Neural progenitor cell (in vitro differentiated cells): Measurements from ENCODE around the gene RAB17. TPM values are rescaled to one million over a fixed set of nuclear protein-coding genes. Genes with fewer than 3 reads are reported as not detected.

Source experiments
- DNase-seq: peaks from one replicate; pipeline ENCODE4 v3.0.0-alpha.2; 2016; ENCODE audit warnings: low spot score
- H2AFZ ChIP-seq: fragments of 200-600 bp; sonication (generic); replicated peaks from 2 replicates; pipeline ENCODE4 v1.6.1; 2016; ENCODE audit warnings: antibody characterized with exemption
- H3F3A ChIP-seq: fragments of 200-600 bp; sonication (generic); 2 replicates; pipeline ENCODE4 v1.6.1; 2016; ENCODE audit warnings: antibody characterized with exemption, low read depth
- H3K27ac ChIP-seq: fragments of 200-600 bp; sonication (generic); 2 replicates; pipeline ENCODE4 v1.5.1; 2016; ENCODE audit warnings: mild to moderate bottlenecking
- H3K27me3 ChIP-seq: fragments of 200-600 bp; sonication (generic); 2 replicates; pipeline ENCODE4 v1.6.1; 2016; ENCODE audit warnings: mild to moderate bottlenecking, moderate library complexity
- H3K36me3 ChIP-seq: fragments of 200-600 bp; sonication (generic); 2 replicates; pipeline ENCODE4 v1.5.1; 2016
- H3K4me1 ChIP-seq: fragments of 200-600 bp; sonication (generic); 2 replicates; pipeline ENCODE4 v1.6.1; 2016; ENCODE audit warnings: mixed run types
- H3K4me2 ChIP-seq: fragments of 200-600 bp; sonication (generic); 2 replicates; pipeline ENCODE4 v1.6.1; 2016
- H3K4me3 ChIP-seq: fragments of 200-600 bp; sonication (generic); 2 replicates; pipeline ENCODE4 v1.5.1; 2016
- H3K79me2 ChIP-seq: fragments of 200-600 bp; sonication (generic); 2 replicates; pipeline ENCODE4 v1.6.1; 2016; ENCODE audit warnings: low read depth
- H3K9ac ChIP-seq: fragments of 200-600 bp; sonication (generic); 2 replicates; pipeline ENCODE4 v1.6.1; 2016
- H3K9me3 ChIP-seq: fragments of 200-600 bp; sonication (generic); 2 replicates; pipeline ENCODE4 v1.5.1; 2016; ENCODE audit warnings: low read depth
- H4K20me1 ChIP-seq: fragments of 200-600 bp; sonication (generic); 2 replicates; pipeline ENCODE4 v1.6.1; 2016; ENCODE audit warnings: low read depth
- H3K27ac Mint-ChIP-seq: 3 replicates; pipeline ENCODE4 v1.8.0; 2021; ENCODE audit warnings: mixed read lengths
- H3K27me3 Mint-ChIP-seq: 2 replicates; pipeline ENCODE4 v1.8.0; 2022; ENCODE audit warnings: low read depth, mild to moderate bottlenecking, inconsistent platforms, moderate library complexity, mixed read lengths; ENCODE audit not compliant: insufficient read depth
- H3K36me3 Mint-ChIP-seq: 3 replicates; pipeline ENCODE4 v1.8.0; 2021; ENCODE audit warnings: mixed read lengths
- H3K4me1 Mint-ChIP-seq: 3 replicates; pipeline ENCODE4 v1.8.0; 2021; ENCODE audit warnings: mixed read lengths
- H3K4me3 Mint-ChIP-seq: 3 replicates; pipeline ENCODE4 v1.8.0; 2021; ENCODE audit warnings: mild to moderate bottlenecking, moderate library complexity, mixed read lengths
- H3K9me3 Mint-ChIP-seq: 3 replicates; pipeline ENCODE4 v1.8.0; 2020; ENCODE audit warnings: mixed read lengths
- EZH2 ChIP-seq: fragments of 200-600 bp; sonication (generic); IDR thresholded peaks from 2 replicates; pipeline ENCODE4 v1.6.1; 2017; ENCODE audit warnings: antibody characterized with exemption, mild to moderate bottlenecking, moderate library complexity
- EZH2phosphoT487 ChIP-seq: fragments of 200-600 bp; sonication (generic); IDR thresholded peaks from 2 replicates; pipeline ENCODE4 v1.6.1; 2017; ENCODE audit warnings: antibody characterized with exemption
- total RNA-seq: library from RNA; depleted of rRNA; stranded (reverse); fragments of >200 nt; gene quantifications from 2 replicates; pipeline ENCODE4 v1.2.3, GENCODE V29; 2015; ENCODE audit warnings: low replicate concordance
- TF ChIP-seq, protein P1 (sequence below): fragments of 200-600 bp; sonication (generic); IDR thresholded peaks from 2 replicates; pipeline ENCODE4 v1.5.1; 2017; ENCODE audit warnings: antibody characterized with exemption, mild to moderate bottlenecking

RAB17 gene
- total RNA-seq, 1 donor from 2014 or later = not detected

DNA sequence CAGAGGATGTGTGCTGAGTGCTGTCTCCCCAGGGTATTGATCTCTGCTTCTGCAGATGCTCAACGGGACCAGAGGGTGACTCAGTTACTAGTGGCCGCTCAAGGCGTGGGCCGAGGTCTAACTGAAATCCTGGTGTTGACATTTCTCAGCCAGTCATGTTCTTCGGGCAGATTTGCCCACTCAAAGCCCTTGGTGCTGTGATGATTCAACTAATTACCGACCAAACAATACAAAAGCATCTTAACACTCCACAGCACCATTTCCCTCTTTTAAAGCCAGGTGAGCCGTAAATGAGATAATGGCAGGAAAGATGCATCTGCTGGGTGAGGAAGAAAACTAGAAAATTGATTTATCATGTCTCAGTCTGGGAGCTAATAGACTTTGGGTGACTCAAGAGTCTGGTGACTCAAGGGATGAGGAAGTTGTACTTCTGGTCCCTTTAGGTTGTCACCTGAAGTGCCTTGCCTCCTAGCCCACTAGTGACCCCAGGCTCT is 56.8 kb downstream of the RAB17 start:
- Mint-ChIP-seq H3K4me3 (no peak overlapping the region), H3K4me1 (peaks cover 14% of the 10 kb centered on the region), H3K27ac (no peak overlapping the region), H3K27me3 (peaks cover 7% of the 10 kb centered on the region), H3K36me3 (no peaks in the 10 kb centered on the region), H3K9me3 (no peaks in the 10 kb centered on the region)
- Histone ChIP-seq H4K20me1 (no peaks in the 10 kb centered on the region), H2AFZ (no peak overlapping the region), H3K79me2 (no peaks in the 10 kb centered on the region), H3K4me2 (no peak overlapping the region), H3K27ac (no peak overlapping the region), H3K4me1 (no peaks in the 10 kb centered on the region), H3K9me3 (no peaks in the 10 kb centered on the region), H3K36me3 (no peaks in the 10 kb centered on the region), H3K9ac (no peak overlapping the region), H3K27me3 (no peaks in the 10 kb centered on the region), H3K4me3 (no peak overlapping the region), H3F3A (no peaks in the 10 kb centered on the region)
- no peak for DNase-seq
- no peak for TF ChIP-seq EZH2
- TF ChIP-seq, protein P1, sequence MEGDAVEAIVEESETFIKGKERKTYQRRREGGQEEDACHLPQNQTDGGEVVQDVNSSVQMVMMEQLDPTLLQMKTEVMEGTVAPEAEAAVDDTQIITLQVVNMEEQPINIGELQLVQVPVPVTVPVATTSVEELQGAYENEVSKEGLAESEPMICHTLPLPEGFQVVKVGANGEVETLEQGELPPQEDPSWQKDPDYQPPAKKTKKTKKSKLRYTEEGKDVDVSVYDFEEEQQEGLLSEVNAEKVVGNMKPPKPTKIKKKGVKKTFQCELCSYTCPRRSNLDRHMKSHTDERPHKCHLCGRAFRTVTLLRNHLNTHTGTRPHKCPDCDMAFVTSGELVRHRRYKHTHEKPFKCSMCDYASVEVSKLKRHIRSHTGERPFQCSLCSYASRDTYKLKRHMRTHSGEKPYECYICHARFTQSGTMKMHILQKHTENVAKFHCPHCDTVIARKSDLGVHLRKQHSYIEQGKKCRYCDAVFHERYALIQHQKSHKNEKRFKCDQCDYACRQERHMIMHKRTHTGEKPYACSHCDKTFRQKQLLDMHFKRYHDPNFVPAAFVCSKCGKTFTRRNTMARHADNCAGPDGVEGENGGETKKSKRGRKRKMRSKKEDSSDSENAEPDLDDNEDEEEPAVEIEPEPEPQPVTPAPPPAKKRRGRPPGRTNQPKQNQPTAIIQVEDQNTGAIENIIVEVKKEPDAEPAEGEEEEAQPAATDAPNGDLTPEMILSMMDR = no peak

DNA sequence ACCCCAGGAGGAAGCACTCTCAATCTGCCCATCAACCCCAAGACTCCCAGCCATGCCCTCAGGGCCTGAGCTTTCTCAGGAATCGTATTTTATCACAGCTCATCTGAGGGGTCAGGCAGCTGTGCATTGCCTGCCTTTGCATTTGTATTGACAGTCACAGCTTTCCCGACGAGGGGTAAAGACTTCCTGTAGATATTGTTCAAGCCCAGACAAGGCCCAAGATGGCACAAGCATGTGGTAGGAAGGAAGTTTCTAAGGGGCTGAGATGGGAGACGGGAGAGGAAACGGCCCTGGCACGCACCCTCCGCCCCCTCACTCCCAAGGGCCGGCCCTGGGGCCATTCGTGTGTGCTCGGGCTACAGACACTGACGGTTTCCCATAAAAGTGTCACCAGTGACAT is 58.4 kb downstream of the RAB17 start:
- H3K4me1 ChIP-seq = no peaks in the 10 kb centered on the region
- H3K36me3 ChIP-seq = no peaks in the 10 kb centered on the region
- H3K4me3 ChIP-seq = no peak overlapping the region
- H3K27me3 ChIP-seq = no peaks in the 10 kb centered on the region
- H3K27me3 Mint-ChIP-seq = peaks cover 2% of the 10 kb centered on the region
- TF ChIP-seq EZH2 (no peak), EZH2phosphoT487 (no peak)
- TF ChIP-seq, protein P1 = no peak
- H3K9me3 Mint-ChIP-seq = no peaks in the 10 kb centered on the region
- H3K4me1 Mint-ChIP-seq = peaks cover under 1% of the 10 kb centered on the region
- DNase-seq = no peak
- H3K4me3 Mint-ChIP-seq = no peak overlapping the region
- no peaks in the 10 kb centered on the region for H3K79me2 ChIP-seq
- H3K9me3 ChIP-seq = no peaks in the 10 kb centered on the region
- H3K9ac ChIP-seq = no peak overlapping the region
- no peaks in the 10 kb centered on the region for H3K36me3 Mint-ChIP-seq
- no peak overlapping the region for H2AFZ ChIP-seq
- no peaks in the 10 kb centered on the region for H4K20me1 ChIP-seq
- H3F3A ChIP-seq = no peaks in the 10 kb centered on the region
- H3K27ac ChIP-seq = no peak overlapping the region
- no peak overlapping the region for H3K27ac Mint-ChIP-seq
- H3K4me2 ChIP-seq = no peak overlapping the region

DNA sequence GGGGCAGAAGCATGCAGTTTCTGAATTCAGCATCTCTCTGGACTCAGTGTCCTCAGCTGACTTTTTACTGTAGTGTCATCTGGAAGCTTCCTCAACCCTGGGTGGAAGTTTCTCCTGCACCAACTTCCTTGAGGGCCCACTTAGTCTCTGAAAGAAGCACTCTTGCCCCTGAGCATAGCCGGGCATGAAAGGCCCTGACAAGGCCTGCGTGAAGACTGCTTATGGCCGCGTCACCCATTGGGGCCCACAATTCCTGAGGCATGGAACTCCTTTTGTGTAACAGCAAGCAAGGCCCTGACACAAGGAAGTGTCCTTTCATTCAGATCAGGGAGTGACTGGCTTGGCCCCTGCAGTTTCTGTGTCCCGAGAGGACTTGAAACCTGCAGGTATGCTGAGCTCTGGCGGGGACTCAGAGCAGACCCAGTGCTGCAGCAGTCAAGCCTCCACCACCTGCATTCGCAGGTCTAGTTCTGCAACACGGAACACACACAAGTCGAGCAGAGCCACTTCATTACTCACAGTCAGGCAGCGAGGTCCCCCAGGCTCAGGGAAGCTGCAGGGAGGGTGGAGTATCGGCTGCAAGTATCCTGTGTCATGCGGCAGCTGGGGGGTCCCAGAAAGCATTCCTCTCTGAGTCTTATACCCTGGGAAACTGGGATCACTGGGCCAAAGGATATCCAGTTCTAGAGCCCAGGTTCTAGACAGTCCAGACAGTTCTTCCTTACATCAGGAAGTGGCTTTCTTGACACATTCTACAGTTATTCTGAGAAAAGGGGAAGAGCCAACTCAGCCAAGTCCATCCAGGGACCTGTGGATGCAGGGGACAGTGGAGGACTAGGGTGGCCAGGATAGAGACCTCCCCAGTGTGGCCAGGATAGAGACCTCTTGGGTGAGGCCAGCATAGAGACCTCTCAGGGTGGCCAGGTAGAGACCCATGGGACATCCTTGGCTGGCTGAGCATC is 59.8 kb downstream of the RAB17 start:
- TF ChIP-seq EZH2phosphoT487 = no peak
- no peak for TF ChIP-seq EZH2
- H3F3A ChIP-seq = no peaks in the 10 kb centered on the region
- DNase-seq = no peak
- no peak overlapping the region for H3K4me2 ChIP-seq
- Mint-ChIP-seq H3K9me3 (no peaks in the 10 kb centered on the region), H3K36me3 (no peaks in the 10 kb centered on the region), H3K4me3 (no peak overlapping the region), H3K4me1 (no peaks in the 10 kb centered on the region), H3K27ac (no peak overlapping the region), H3K27me3 (peaks cover 2% of the 10 kb centered on the region)
- H3K27ac ChIP-seq = no peak overlapping the region
- no peaks in the 10 kb centered on the region for H3K9me3 ChIP-seq
- H3K27me3 ChIP-seq = no peaks in the 10 kb centered on the region
- H3K4me3 ChIP-seq = no peak overlapping the region
- no peak overlapping the region for H2AFZ ChIP-seq
- no peaks in the 10 kb centered on the region for H4K20me1 ChIP-seq
- H3K79me2 ChIP-seq = no peaks in the 10 kb centered on the region
- no peak overlapping the region for H3K9ac ChIP-seq
- H3K36me3 ChIP-seq = no peaks in the 10 kb centered on the region
- no peaks in the 10 kb centered on the region for H3K4me1 ChIP-seq
